ENCODE results near the gene TIGAR.
A peak's percentile ranks its signal among the peaks of the same experiment; 100 is the strongest.

GRCh38 chr12:4356041-4356327, 35.0 kb downstream of the TIGAR start:
- TF ChIP-seq REST (IDR thresholded peaks at IDR 0.05; ENCODE audit: borderline replicate concordance): no peak
- no peak for TF ChIP-seq MXI1 (conservative IDR thresholded peaks at IDR 0.05; ENCODE audit: poor library complexity, severe bottlenecking)
- no peak for TF ChIP-seq EZH2 (IDR thresholded peaks at IDR 0.05; ENCODE audit: borderline replicate concordance, insufficient read depth, low read length, poor library complexity, severe bottlenecking)
- TF ChIP-seq EP300 (conservative IDR thresholded peaks at IDR 0.05; ENCODE audit: poor library complexity, severe bottlenecking): no peak
- peak; percentile 42 for TF ChIP-seq CTCF (IDR thresholded peaks at IDR 0.05; ENCODE audit: poor library complexity, severe bottlenecking)
